Thyroid gland (tissue), 4 donors: ENCODE data around the gene SLC35F3. TPM values are rescaled to one million over a fixed set of nuclear protein-coding genes. Genes with fewer than 3 reads are reported as not detected.

Source experiments
- DNase-seq, 2 donors: peaks; one replicate each; pipeline ENCODE4 v3.0.0-alpha.2; 2019
- H3K27ac ChIP-seq, 3 donors: fragments of 200-600 bp; sonication (generic); 1 replicate in 2 of 3; 2 replicates in 1 of 3; pipeline ENCODE4 v1.5.1; 2016 to 2019; ENCODE audit warnings: mild to moderate bottlenecking in 1 of 3, moderate library complexity in 1 of 3
- H3K27me3 ChIP-seq: fragments of 200-600 bp; sonication (generic); one replicate; pipeline ENCODE4 v1.5.1; 2019
- H3K36me3 ChIP-seq, 2 donors: fragments of 200-600 bp; sonication (generic); one replicate each; pipeline ENCODE4 v1.5.1; 2016 to 2019
- H3K4me1 ChIP-seq, 2 donors: fragments of 200-600 bp; sonication (generic); one replicate each; pipeline ENCODE4 v1.5.1; 2017 to 2019
- H3K4me3 ChIP-seq, 3 donors: fragments of 200-600 bp; sonication (generic); replicated peaks in 1 of 3; 1 replicate in 2 of 3; 2 replicates in 1 of 3; pipeline ENCODE4 v1.5.1; 2016; ENCODE audit warnings: mild to moderate bottlenecking in 1 of 3
- H3K9me3 ChIP-seq: fragments of 200-600 bp; sonication (generic); one replicate; pipeline ENCODE4 v1.5.1; 2017
- CTCF ChIP-seq, 6 experiments: fragments of 200-600 bp in 3 of 6; fragments of 450-650 bp in 3 of 6; sonication (generic) in 3 of 6; IDR thresholded peaks; one replicate each; pipeline ENCODE4 v1.5.1; 2016 to 2019; ENCODE audit warnings: antibody characterized with exemption in 6 of 6, mild to moderate bottlenecking in 2 of 6, inconsistent platforms in 1 of 6, moderate library complexity in 1 of 6
- POLR2A ChIP-seq, 2 donors: fragments of 450-650 bp; IDR thresholded peaks; one replicate each; pipeline ENCODE4 v1.6.1; 2017; ENCODE audit warnings: antibody characterized with exemption in 2 of 2, mild to moderate bottlenecking in 2 of 2, moderate library complexity in 1 of 2
- WGBS, 2 donors: methylation state at CpG; one replicate each; pipeline ENCODE4 v1.1.5; 2017; 5-methylcytosine and 5-hydroxymethylcytosine counted together
- intact Hi-C: fragments of 100-400 bp; cut with DNase I; formaldehyde crosslinking; loops from one replicate; pipeline ENCODE4 v1.15.1; 2023
- total RNA-seq, 4 donors: library from RNA; depleted of rRNA; stranded (reverse); fragments of >200 nt; gene quantifications; one replicate each; pipeline ENCODE4 v1.2.3, GENCODE V29; 2016

SLC35F3 gene
- total RNA-seq, 4 donors from 2014 or later, result 0.89 to 1.9 (median 1.5) TPM; not detected in 1

GRCh38 chr1:234294109-234294817 lies 389.8 kb downstream of the SLC35F3 start:
- no peak for DNase-seq
- Histone ChIP-seq H3K27me3 (no peaks in the 10 kb centered on the region), H3K4me1 (no peaks in the 10 kb centered on the region), H3K4me3 (no peak overlapping the region), H3K36me3 (no peaks in the 10 kb centered on the region), H3K27ac (no peak overlapping the region), H3K9me3 (no peaks in the 10 kb centered on the region)
- WGBS, 2 donors, result 71 to 78% methylated on average over 14 of the region's 14 CpGs
- intact Hi-C loops, result no loop called here
- TF ChIP-seq CTCF (IDR thresholded peaks at IDR 0.05), result no peak
- no peak for TF ChIP-seq POLR2A (IDR thresholded peaks at IDR 0.05)

GRCh38 chr1:234295068-234295467 lies 390.6 kb downstream of the SLC35F3 start:
- Histone ChIP-seq H3K27ac (no peak overlapping the region), H3K4me1 (no peaks in the 10 kb centered on the region), H3K36me3 (no peaks in the 10 kb centered on the region), H3K27me3 (no peaks in the 10 kb centered on the region), H3K9me3 (no peaks in the 10 kb centered on the region), H3K4me3 (no peak overlapping the region)
- 66 to 82% methylated on average over 5 of the region's 5 CpGs for WGBS, 2 donors
- no peak for DNase-seq
- no peak for TF ChIP-seq CTCF (IDR thresholded peaks at IDR 0.05)
- TF ChIP-seq POLR2A (IDR thresholded peaks at IDR 0.05), result no peak
- intact Hi-C loops, result no loop called here

- H3K9me3 ChIP-seq, result no peaks in the 10 kb centered on the region
- intact Hi-C loops, result no loop called here
- H3K36me3 ChIP-seq, result no peaks in the 10 kb centered on the region
- no peak overlapping the region for H3K27ac ChIP-seq
- no peaks in the 10 kb centered on the region for H3K4me1 ChIP-seq
- H3K4me3 ChIP-seq, result no peak overlapping the region
- no peak for DNase-seq
- no peaks in the 10 kb centered on the region for H3K27me3 ChIP-seq
- 89 to 95% methylated on average over 2 of the region's 2 CpGs for WGBS, 2 donors
- no peak for TF ChIP-seq CTCF (IDR thresholded peaks at IDR 0.05)
- TF ChIP-seq POLR2A (IDR thresholded peaks at IDR 0.05), result no peak
These were observed 391.1 kb downstream of the SLC35F3 start for GRCh38 chr1:234295626-234296025.

GRCh38 chr1:234296496-234296895 lies 392.0 kb downstream of the SLC35F3 start:
- no peaks in the 10 kb centered on the region for H3K36me3 ChIP-seq
- H3K27me3 ChIP-seq, result no peaks in the 10 kb centered on the region
- 78 to 82% methylated on average over 4 of the region's 4 CpGs for WGBS, 2 donors
- no peaks in the 10 kb centered on the region for H3K9me3 ChIP-seq
- H3K4me1 ChIP-seq, result no peaks in the 10 kb centered on the region
- DNase-seq, result no peak
- intact Hi-C loops, result no loop called here
- no peak for TF ChIP-seq POLR2A (IDR thresholded peaks at IDR 0.05)
- TF ChIP-seq CTCF (IDR thresholded peaks at IDR 0.05), result no peak
- H3K27ac ChIP-seq, result no peak overlapping the region
- H3K4me3 ChIP-seq, result no peak overlapping the region

- TF ChIP-seq POLR2A (IDR thresholded peaks at IDR 0.05) (no peak), CTCF (IDR thresholded peaks at IDR 0.05) (no peak)
These were observed 393.2 kb downstream of the SLC35F3 start for GRCh38 chr1:234297668-234298067.

More at GRCh38 chr1:234297668-234298067, 393.2 kb downstream of the SLC35F3 start:
- H3K4me3 ChIP-seq, result no peak overlapping the region
- no peak overlapping the region for H3K27ac ChIP-seq
- 74 to 81% methylated on average over 1 of the region's 1 CpG for WGBS, 2 donors
- no peaks in the 10 kb centered on the region for H3K9me3 ChIP-seq
- intact Hi-C loops, result no loop called here
- no peak for DNase-seq
- H3K36me3 ChIP-seq, result no peaks in the 10 kb centered on the region
- no peaks in the 10 kb centered on the region for H3K4me1 ChIP-seq
- no peaks in the 10 kb centered on the region for H3K27me3 ChIP-seq
